Nephron (organoid): ENCODE results near the gene CACTIN.
"Not testable (repeated sequence)": the region's sequence is repeated elsewhere in the genome, so short reads cannot be mapped to it uniquely, and the experiment has no call there.

Source experiments
- H3K27ac Mint-ChIP-seq, 3 experiments: 2 replicates each; pipeline ENCODE4 v1.8.0; 2020; ENCODE audit warnings: mixed read lengths in 3 of 3, mild to moderate bottlenecking in 2 of 3, moderate library complexity in 1 of 3
- H3K27me3 Mint-ChIP-seq: 2 replicates; pipeline ENCODE4 v1.8.0; 2021; ENCODE audit warnings: low read depth, mild to moderate bottlenecking, moderate library complexity, mixed read lengths
- H3K36me3 Mint-ChIP-seq: 2 replicates; pipeline ENCODE4 v1.8.0; 2020; ENCODE audit warnings: low read depth, mixed read lengths
- H3K4me1 Mint-ChIP-seq: 2 replicates; pipeline ENCODE4 v1.8.0; 2020; ENCODE audit warnings: mixed read lengths
- H3K4me3 Mint-ChIP-seq, 3 experiments: 2 replicates each; pipeline ENCODE4 v1.8.0; 2020; ENCODE audit warnings: mild to moderate bottlenecking in 3 of 3, mixed read lengths in 3 of 3, moderate library complexity in 2 of 3
- H3K9me3 Mint-ChIP-seq: 2 replicates; pipeline ENCODE4 v1.8.0; 2020; ENCODE audit warnings: mixed read lengths
- TF ChIP-seq, protein P1 (sequence below), 3 experiments: fragments of 200-600 bp; sonication (generic); IDR thresholded peaks; one replicate each; pipeline ENCODE4 v1.5.0; 2021; ENCODE audit warnings: antibody characterized with exemption in 3 of 3; ENCODE audit not compliant: unreplicated experiment in 3 of 3

The CACTIN gene

GRCh38 chr19:3668331-3669081 lies 41.9 kb upstream of the CACTIN start:
- Mint-ChIP-seq H3K4me1 (peaks cover 43% of the 10 kb centered on the region), H3K27me3 (no peaks in the 10 kb centered on the region), H3K36me3 (peaks cover 6% of the 10 kb centered on the region), H3K9me3 (no peaks in the 10 kb centered on the region), H3K4me3 (peak overlapping the region in 1 of 3 experiments; percentile 35), H3K27ac (peak overlapping the region; percentile 50 to 87 (median 82))
- TF ChIP-seq, protein P1, sequence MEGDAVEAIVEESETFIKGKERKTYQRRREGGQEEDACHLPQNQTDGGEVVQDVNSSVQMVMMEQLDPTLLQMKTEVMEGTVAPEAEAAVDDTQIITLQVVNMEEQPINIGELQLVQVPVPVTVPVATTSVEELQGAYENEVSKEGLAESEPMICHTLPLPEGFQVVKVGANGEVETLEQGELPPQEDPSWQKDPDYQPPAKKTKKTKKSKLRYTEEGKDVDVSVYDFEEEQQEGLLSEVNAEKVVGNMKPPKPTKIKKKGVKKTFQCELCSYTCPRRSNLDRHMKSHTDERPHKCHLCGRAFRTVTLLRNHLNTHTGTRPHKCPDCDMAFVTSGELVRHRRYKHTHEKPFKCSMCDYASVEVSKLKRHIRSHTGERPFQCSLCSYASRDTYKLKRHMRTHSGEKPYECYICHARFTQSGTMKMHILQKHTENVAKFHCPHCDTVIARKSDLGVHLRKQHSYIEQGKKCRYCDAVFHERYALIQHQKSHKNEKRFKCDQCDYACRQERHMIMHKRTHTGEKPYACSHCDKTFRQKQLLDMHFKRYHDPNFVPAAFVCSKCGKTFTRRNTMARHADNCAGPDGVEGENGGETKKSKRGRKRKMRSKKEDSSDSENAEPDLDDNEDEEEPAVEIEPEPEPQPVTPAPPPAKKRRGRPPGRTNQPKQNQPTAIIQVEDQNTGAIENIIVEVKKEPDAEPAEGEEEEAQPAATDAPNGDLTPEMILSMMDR (IDR thresholded peaks at IDR 0.05; ENCODE audit: unreplicated experiment in 3 of 3) = no peak

- TF ChIP-seq, protein P1 (IDR thresholded peaks at IDR 0.05; ENCODE audit: unreplicated experiment in 3 of 3) = no peak
- Mint-ChIP-seq H3K4me3 (no peak overlapping the region), H3K9me3 (no peaks in the 10 kb centered on the region), H3K4me1 (peaks cover 43% of the 10 kb centered on the region), H3K27ac (peak overlapping the region in 1 of 3 experiments; percentile 87), H3K36me3 (peaks cover 11% of the 10 kb centered on the region), H3K27me3 (no peaks in the 10 kb centered on the region)
Measured at GRCh38 chr19:3667766-3668165, 41.2 kb upstream of the CACTIN start.

DNA sequence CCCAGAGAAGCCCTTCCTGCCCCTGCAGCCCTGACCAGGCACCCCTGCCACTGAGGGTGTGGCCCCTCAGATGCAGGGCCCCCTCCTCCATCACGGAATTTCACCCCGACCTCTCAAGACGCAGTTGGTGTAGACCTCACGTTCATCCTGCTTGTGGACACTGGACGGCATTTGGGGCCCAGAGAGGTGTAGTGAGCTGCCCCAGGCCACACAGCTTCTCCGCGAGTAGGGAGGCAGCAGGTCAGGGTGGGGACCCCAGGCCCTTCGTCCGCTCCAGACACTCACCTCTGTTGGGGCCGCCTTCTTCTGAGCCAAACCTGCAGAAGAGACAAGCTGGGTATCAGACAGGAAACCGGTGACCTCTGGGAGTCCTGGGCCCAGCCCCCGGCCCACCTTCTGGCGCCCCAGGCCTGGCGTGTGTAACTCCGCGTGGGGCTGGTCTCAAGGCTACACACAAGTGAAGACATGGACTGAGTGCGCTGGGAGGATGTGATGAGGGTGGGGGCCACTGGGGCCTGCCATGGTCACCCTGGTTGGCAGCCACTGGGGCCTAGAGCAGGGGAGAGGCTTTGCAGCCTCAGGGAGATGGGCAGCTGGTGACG lies 40.5 kb upstream of the CACTIN start:
- H3K9me3 Mint-ChIP-seq = no peaks in the 10 kb centered on the region
- H3K4me3 Mint-ChIP-seq = no peak overlapping the region
- H3K27ac Mint-ChIP-seq = no peak overlapping the region
- H3K36me3 Mint-ChIP-seq = peaks cover 11% of the 10 kb centered on the region
- no peaks in the 10 kb centered on the region for H3K27me3 Mint-ChIP-seq
- TF ChIP-seq, protein P1 (IDR thresholded peaks at IDR 0.05; ENCODE audit: unreplicated experiment in 3 of 3) = no peak
- H3K4me1 Mint-ChIP-seq = peaks cover 40% of the 10 kb centered on the region

DNA sequence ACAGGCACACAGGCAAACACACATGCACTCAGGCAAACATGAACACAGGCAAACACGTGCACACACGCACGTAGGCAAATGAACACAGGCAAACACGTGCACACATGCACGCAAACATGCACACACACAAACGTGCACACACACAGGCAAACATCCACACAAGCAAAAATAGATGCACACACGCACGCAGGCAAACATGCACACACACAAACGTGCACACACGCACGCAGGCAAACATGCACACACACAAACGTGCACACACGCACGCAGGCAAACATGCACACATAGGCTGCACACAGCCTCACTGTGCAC lies 39.9 kb upstream of the CACTIN start:
- not testable (repeated sequence) for H3K27me3 Mint-ChIP-seq, H3K9me3 Mint-ChIP-seq
- Mint-ChIP-seq H3K4me1 (peaks cover 34% of the 10 kb centered on the region), H3K27ac (peak overlapping the region in 2 of 3 experiments; percentile 78 to 82), H3K36me3 (peaks cover 13% of the 10 kb centered on the region), H3K4me3 (peak overlapping the region in 1 of 3 experiments; percentile 25)

- no peaks in the 10 kb centered on the region for H3K27me3 Mint-ChIP-seq
- H3K27ac Mint-ChIP-seq = peak overlapping the region in 2 of 3 experiments; percentile 78 to 82
- H3K4me1 Mint-ChIP-seq = peaks cover 32% of the 10 kb centered on the region
- H3K36me3 Mint-ChIP-seq = peaks cover 19% of the 10 kb centered on the region
- no peaks in the 10 kb centered on the region for H3K9me3 Mint-ChIP-seq
- TF ChIP-seq, protein P1 (IDR thresholded peaks at IDR 0.05; ENCODE audit: unreplicated experiment in 3 of 3) = peak; percentile 88 to 93 (median 91)
- H3K4me3 Mint-ChIP-seq = peak overlapping the region in 1 of 3 experiments; percentile 25
Measured at GRCh38 chr19:3665681-3666544, 39.3 kb upstream of the CACTIN start.
